GM18861 (cell line): ENCODE data around the gene KDM5A.
"Not testable (repeated sequence)": the region's sequence is repeated elsewhere in the genome, so short reads cannot be mapped to it uniquely, and the experiment has no call there.

Experiments
- ATAC-seq: cut with Tn5 transposase; IDR thresholded peaks from one replicate; pipeline ENCODE4 v1.9.1; 2021; ENCODE audit not compliant: unreplicated experiment

KDM5A gene

DNA sequence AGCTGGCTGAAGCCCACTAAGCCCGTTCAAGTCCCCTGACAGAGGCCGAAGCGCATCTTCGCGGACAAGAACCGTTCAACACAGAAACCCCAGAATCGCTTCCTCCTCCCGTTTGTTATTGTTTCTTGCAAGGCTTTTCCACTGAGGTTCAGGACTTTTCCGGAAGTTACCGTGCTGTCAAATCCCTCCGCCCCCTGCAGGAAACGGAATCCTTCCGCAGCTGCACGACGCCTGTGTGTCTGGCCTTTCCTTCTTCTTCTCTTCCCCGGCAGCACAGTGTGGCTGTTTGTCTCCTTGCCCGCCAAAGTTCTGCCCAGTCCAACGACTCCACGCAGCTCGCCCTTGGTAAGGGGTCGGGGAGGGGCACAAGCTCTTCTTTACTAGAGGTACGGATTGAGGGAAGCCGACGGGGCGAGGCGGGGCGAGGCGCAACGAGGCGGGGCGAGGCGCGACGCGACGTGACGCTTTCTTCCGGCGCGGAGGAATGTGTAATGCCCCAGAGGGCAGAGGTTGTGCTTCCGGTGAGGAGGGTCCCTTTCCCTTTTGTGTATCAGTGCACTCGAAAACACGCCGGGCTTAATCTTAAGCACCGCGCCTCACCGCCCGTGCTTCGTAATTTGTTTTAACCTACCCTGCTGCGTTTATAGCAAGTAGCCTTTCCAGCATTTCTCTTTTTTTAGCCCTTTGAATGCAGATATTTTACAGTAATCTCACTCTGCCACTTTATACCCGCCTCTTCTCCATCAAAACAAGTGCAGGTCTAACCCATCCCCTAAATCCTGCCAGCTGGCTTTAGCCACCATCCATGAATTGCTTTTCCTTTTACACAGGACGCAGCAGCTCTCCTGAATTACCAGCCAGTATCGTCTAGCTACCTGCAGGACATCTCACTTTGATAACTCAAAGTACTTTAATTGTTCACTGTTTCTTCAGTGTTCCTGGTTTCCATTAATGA lies at the start of gene KDM5A:
Gene KDM5A, minus strand, starts transcription at position 179 of the 955 bp plus-strand sequence. CDS start 229 bp downstream, outside the sequence.
- peak; percentile 79 for ATAC-seq

DNA sequence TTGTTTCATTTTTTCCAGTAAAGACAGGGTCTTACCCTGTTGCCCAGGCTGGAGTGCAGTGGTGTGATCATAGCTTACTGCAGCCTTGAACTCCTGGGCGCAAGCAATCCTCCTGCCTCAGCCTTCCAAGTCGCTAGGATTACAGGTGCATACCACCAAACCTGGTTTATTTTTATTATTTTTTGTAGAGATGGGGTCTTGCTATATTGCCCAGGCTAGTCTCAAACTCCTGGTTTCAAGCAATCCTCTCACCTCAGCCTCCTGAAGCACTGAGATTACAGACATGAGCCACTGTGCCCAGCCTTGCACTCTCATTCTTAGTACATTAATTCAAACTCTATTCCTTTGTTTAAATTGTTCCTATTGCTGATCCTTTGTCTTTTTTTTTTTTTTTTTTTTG lies 46.6 kb upstream of the KDM5A start:
- ATAC-seq = not testable (repeated sequence)

GRCh38 chr12:422526-422925 lies 33.4 kb upstream of the KDM5A start:
- no peak for ATAC-seq

GRCh38 chr12:418432-418831 lies 29.3 kb upstream of the KDM5A start:
- no peak for ATAC-seq

DNA sequence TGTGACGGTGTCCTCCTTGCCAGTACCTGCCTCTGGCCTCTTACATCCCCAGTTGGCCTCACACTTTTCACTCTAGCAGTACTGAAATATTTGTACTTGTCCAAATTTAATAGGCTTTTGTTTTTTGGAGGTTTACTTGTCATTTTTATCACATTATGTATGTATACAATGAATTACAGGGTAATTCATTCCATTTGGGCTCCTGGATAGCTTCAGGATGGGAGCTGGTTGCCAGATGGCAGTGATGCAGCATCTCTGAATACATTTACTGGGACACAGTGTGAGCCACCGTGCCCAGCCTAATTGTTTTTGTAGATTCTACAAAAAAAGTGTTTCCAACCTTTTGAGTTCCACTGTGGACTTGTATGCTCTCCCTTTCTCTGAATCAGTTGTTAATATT lies 25.7 kb upstream of the KDM5A start:
- ATAC-seq = no peak

- ATAC-seq = no peak
Measured at GRCh38 chr12:402029-402389, 12.9 kb upstream of the KDM5A start.

- peak; percentile 94 for ATAC-seq
Measured at GRCh38 chr12:401235-402028, 12.3 kb upstream of the KDM5A start, which contains the start of gene CCDC77. Gene CCDC77, plus strand, starts transcription at chr12:401644. Its CDS starts 7,740 bp downstream, at chr12:409384.

DNA sequence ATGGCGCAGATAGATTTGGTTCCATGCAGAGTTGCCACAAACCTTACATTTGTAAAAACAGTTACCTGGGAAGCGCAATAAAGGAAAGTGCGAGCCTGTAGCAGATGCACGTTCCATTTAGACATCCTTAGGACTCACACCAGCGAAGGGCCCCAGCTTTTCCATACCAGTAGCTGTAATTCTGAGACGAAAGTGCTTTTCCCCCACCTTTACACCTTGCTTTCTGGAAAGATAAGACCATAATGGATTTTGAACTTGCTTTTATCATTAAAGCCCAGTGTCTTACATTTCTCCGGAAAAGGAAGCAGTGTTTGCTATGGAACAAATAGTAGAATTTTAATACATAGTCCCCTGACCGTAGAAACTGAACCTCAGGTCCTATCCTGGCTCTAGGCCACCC lies 11.7 kb upstream of the KDM5A start:
- ATAC-seq = no peak

- peak; percentile 26 for ATAC-seq
Measured at GRCh38 chr12:388541-389141, 479 bp downstream of the KDM5A start.

DNA sequence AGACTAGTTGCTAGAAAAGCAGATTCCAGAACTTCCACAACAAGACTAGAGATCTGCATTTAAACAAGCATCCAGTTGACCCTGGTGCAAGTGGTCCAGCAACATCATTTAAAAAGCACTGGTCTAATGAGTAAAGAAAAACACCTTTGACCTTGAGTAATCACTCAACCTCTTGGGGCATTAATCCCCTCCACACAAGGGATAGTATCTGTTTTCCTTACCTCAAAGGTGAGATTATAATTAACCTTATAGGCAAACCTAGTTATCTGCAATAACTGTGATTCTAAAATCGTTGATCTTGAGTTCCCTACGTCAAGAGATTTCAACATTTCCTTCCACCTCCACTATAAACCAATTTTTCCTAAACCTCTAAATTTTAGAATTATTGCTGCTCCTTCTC lies 1.1 kb downstream of the KDM5A start:
- no peak for ATAC-seq

DNA sequence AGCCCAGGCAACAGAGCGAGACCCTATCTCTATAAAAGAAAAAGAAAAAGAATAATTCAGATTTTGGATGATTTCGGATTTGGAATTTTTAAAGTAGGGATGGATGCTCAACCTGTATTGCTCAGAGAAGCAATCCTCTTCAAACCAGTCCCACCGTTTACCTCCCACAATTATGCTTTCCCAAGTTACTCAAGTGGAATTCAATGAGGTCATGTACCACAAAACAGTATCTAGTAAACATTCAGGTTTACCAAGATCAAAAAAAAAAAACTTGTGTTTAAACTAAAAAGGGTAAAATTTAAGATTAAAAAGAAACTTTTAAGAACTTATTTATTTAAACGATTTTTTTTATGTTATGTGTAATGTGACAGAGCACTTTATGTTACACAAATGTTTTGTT lies 2.5 kb downstream of the KDM5A start:
- no peak for ATAC-seq

GRCh38 chr12:370739-371485 lies 18.2 kb downstream of the KDM5A start:
- not testable (repeated sequence) for ATAC-seq

DNA sequence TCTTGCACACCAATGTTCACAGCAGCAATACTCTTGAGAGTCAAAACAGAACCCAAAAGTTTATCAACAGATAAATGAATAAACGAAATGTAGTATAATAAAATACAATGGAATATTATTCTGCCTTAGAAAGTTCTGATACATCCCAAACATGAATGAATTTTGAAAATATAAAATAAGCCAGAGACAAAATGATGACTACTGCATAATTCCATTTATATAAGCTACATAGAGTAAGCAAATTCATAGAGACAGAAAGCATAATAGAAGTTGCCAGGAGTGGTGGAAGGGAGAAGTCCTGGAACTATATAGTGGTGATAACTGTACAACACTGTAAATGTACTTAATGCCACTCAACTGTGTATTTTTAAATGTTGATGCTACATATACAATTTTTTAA lies 21.1 kb downstream of the KDM5A start:
- ATAC-seq = no peak

GRCh38 chr12:366820-367219 lies 22.3 kb downstream of the KDM5A start:
- ATAC-seq = no peak

- no peak for ATAC-seq
Measured at GRCh38 chr12:359091-359490, 30.0 kb downstream of the KDM5A start.

DNA sequence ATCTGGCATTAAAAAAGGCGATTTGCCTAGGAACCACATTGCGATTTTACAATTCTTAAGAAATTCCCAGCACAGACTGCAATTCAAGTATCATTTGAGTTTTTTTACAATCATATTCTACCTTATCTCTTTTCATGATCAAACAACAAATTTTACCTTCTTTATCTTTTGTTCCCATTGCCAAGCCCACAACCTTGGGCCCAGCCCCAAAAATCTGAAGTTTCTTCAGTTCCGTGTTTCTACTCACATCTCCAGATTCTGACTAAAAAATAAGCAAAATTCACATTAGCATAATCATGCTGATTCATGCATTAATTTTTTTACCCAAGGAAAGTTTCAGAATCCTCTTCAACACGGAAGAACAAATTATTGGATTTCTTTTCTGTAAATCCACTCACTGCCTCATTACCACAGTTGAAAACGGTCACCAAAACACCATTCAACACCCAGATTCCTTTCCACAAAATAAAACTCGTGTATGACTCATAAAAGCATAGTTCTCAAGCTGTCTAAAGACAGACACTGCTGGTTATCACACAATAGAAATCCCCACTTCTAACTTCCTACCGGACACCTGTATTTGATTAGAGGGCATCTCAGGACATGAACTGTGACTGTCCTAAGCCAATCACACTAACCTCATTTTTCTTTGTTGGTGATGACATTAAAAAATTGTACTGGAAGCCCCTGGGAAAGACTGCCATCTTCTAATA lies 32.7 kb downstream of the KDM5A start:
- no peak for ATAC-seq

GRCh38 chr12:351197-351596 lies 37.9 kb downstream of the KDM5A start:
- not testable (repeated sequence) for ATAC-seq

DNA sequence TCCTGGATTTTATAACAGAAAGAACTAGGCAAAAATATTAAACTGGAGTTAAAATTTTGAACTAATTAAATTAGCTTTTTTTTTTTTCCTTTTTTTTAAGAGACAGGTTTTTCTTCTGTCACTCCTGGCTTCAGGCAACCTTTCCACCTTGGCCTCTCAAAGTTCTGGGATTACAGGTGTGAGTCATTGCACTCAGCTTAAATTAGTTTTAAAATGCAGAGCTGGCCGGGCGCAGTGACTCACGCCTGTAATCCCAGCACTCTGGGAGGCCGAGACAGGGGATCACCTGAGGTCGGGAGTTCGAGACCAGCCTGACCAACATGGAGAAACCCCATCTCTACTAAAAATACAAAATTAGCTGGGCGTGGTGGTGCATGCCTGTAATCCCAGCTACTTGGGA lies 39.5 kb downstream of the KDM5A start:
- not testable (repeated sequence) for ATAC-seq

GRCh38 chr12:343036-343435 lies 46.1 kb downstream of the KDM5A start:
- ATAC-seq = not testable (repeated sequence)

GRCh38 chr12:337039-337438 lies 52.1 kb downstream of the KDM5A start:
- ATAC-seq = no peak
